ENCODE data around the gene PXDN. TPM values are rescaled to one million over a fixed set of nuclear protein-coding genes. Genes with fewer than 3 reads are reported as not detected.

Gene PXDN
- total and polyA plus RNA-seq, 2 experiments from 2014 or later, result 85.7 to 129 TPM

DNA sequence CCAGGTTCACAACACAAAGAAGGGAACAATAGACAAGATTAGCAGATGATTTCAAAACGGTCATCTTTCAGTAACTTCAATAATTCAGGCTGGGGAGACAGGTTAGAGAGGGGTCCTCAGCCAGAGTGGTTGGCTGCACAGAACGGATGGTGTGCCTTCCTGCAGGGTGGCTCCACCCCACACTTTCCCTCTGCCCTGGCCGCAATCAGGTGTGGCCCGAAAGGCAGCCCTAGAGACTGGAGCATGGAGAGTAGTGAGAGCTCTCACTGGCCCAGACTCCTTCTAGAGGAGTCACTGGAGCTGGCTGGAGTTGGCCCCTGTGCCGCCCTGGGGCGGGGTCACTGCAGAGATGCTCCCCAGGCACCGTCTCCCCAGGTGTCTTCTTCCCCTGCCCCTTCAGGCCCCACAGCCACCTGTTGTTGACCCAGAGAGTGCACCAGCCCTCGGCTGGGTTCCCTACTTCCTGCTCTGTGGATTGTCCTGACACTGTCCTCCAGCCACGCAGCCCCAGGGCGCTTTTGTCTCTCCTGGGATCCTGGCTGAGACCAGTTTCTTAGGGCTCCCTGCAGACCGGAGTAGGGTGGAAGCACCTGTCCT is 126.8 kb downstream of the PXDN start:
- Histone ChIP-seq H3K36me3 (no peaks in the 10 kb centered on the region), H3K4me1 (ENCODE audit: low read depth) (no peaks in the 10 kb centered on the region), H3K27me3 (no peaks in the 10 kb centered on the region), H3K4me3 (no peak overlapping the region), H3K9me3 (ENCODE audit: low read depth) (no peaks in the 10 kb centered on the region), H3K27ac (no peak overlapping the region)
- no peak for DNase-seq (ENCODE audit: low read depth in 1 of 2, low spot score in 1 of 2)
- TF ChIP-seq, protein P1, sequence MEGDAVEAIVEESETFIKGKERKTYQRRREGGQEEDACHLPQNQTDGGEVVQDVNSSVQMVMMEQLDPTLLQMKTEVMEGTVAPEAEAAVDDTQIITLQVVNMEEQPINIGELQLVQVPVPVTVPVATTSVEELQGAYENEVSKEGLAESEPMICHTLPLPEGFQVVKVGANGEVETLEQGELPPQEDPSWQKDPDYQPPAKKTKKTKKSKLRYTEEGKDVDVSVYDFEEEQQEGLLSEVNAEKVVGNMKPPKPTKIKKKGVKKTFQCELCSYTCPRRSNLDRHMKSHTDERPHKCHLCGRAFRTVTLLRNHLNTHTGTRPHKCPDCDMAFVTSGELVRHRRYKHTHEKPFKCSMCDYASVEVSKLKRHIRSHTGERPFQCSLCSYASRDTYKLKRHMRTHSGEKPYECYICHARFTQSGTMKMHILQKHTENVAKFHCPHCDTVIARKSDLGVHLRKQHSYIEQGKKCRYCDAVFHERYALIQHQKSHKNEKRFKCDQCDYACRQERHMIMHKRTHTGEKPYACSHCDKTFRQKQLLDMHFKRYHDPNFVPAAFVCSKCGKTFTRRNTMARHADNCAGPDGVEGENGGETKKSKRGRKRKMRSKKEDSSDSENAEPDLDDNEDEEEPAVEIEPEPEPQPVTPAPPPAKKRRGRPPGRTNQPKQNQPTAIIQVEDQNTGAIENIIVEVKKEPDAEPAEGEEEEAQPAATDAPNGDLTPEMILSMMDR (IDR thresholded peaks at IDR 0.05; ENCODE audit: low read depth, low read length), result no peak

- no peaks in the 10 kb centered on the region for H3K27me3 ChIP-seq
- H3K4me1 ChIP-seq (ENCODE audit: low read depth), result no peaks in the 10 kb centered on the region
- TF ChIP-seq, protein P1 (IDR thresholded peaks at IDR 0.05; ENCODE audit: low read depth, low read length), result no peak
- no peak overlapping the region for H3K27ac ChIP-seq
- H3K36me3 ChIP-seq, result no peaks in the 10 kb centered on the region
- DNase-seq (ENCODE audit: low read depth in 1 of 2, low spot score in 1 of 2), result no peak
- H3K4me3 ChIP-seq, result no peak overlapping the region
- no peaks in the 10 kb centered on the region for H3K9me3 ChIP-seq (ENCODE audit: low read depth)
These were observed 129.8 kb downstream of the PXDN start for GRCh38 chr2:1614564-1614963.

DNA sequence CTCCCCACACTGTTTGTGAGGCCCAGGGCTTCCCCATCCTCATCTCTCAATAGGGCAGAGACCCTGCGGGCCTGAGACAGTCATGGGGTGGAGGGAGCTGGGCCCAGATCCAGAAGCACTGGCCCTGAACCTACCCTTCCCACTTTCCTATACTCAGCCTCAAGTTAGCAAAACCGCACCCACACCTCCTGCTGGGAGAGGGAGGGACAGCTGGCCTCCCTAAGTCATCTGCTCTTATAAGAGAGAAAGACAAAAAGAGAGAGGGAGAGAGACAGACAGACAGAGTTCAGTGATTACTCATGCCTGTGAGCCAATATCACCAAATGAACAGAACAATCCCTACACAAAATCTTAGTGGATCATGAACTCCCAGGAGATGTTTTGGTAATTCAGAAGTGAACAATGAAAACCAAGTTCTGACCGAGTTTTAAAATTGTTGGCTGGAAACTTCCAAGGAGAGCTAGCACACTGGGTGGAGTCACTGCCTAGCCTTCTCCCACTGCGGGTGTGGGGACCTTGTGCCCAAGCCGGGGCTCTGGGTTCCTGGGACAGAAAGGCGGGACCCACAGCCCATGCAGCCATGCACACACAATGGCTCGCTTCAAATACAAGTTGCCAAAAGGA is 130.5 kb downstream of the PXDN start:
- TF ChIP-seq, protein P1 (IDR thresholded peaks at IDR 0.05; ENCODE audit: low read depth, low read length), result peak; percentile 28
- peaks cover 3% of the 10 kb centered on the region for H3K27me3 ChIP-seq
- H3K27ac ChIP-seq, result no peak overlapping the region
- H3K4me3 ChIP-seq, result no peak overlapping the region
- H3K9me3 ChIP-seq (ENCODE audit: low read depth), result no peaks in the 10 kb centered on the region
- no peaks in the 10 kb centered on the region for H3K36me3 ChIP-seq
- no peaks in the 10 kb centered on the region for H3K4me1 ChIP-seq (ENCODE audit: low read depth)
- DNase-seq (ENCODE audit: low read depth in 1 of 2, low spot score in 1 of 2), result peak in 1 of 2 donors; percentile 54

DNA sequence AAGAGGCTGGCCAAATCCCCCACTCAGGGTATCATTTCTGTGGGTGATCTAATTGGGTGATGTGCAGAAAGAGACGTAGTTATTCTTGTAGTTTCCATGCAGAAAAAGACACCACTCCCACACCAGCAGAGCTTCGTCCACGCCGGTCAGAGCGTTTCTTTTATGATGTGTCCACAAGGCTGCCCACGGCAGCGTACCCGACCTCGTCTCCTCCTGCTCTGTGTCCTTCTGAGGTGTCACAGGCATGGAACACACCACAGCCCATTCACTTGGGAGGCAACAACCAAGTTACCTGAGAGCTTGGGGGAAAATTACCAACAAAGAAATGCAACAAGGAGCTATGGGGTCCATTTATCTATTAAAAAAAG is 131.3 kb downstream of the PXDN start:
- Histone ChIP-seq H3K4me3 (no peak overlapping the region), H3K4me1 (ENCODE audit: low read depth) (no peaks in the 10 kb centered on the region), H3K27ac (no peak overlapping the region), H3K27me3 (peaks cover 10% of the 10 kb centered on the region), H3K9me3 (ENCODE audit: low read depth) (no peaks in the 10 kb centered on the region), H3K36me3 (no peaks in the 10 kb centered on the region)
- DNase-seq (ENCODE audit: low read depth in 1 of 2, low spot score in 1 of 2), result no peak
- TF ChIP-seq, protein P1 (IDR thresholded peaks at IDR 0.05; ENCODE audit: low read depth, low read length), result no peak

- Histone ChIP-seq H3K4me1 (ENCODE audit: low read depth) (no peaks in the 10 kb centered on the region), H3K9me3 (ENCODE audit: low read depth) (no peaks in the 10 kb centered on the region), H3K4me3 (no peak overlapping the region), H3K27me3 (peaks cover 15% of the 10 kb centered on the region), H3K36me3 (no peaks in the 10 kb centered on the region), H3K27ac (no peak overlapping the region)
- TF ChIP-seq, protein P1 (IDR thresholded peaks at IDR 0.05; ENCODE audit: low read depth, low read length), result no peak
- DNase-seq (ENCODE audit: low read depth in 1 of 2, low spot score in 1 of 2), result no peak
These were observed 131.8 kb downstream of the PXDN start for GRCh38 chr2:1612391-1613077.
